Ishikawa (cell line): ENCODE data around the gene ADGB.

ENCODE experiments used
- CREB1 ChIP-seq: IDR thresholded peaks from 2 replicates; pipeline ENCODE4 v1.6.1; 2012; ENCODE audit warnings: low read depth
- EP300 ChIP-seq: IDR thresholded peaks from 2 replicates; pipeline ENCODE4 v1.6.1; 2012; ENCODE audit warnings: borderline replicate concordance
- FOXM1 ChIP-seq: IDR thresholded peaks from 2 replicates; pipeline ENCODE4 v1.6.1; 2012; ENCODE audit warnings: low read depth, borderline replicate concordance
- RAD21 ChIP-seq: IDR thresholded peaks from 2 replicates; pipeline ENCODE4 v1.6.1; 2012; ENCODE audit warnings: low read depth
- TAF1 ChIP-seq: IDR thresholded peaks from 2 replicates; pipeline ENCODE4 v1.6.1; 2012; ENCODE audit warnings: low read depth, mild to moderate bottlenecking
- TCF12 ChIP-seq: IDR thresholded peaks from 2 replicates; pipeline ENCODE4 v1.6.1; 2012; ENCODE audit warnings: low read depth
- ZBTB7A ChIP-seq: IDR thresholded peaks from 2 replicates; pipeline ENCODE4 v1.6.1; 2012; ENCODE audit warnings: low read depth
- TF ChIP-seq, protein P1 (sequence below): IDR thresholded peaks from 2 replicates; pipeline ENCODE4 v1.6.1; 2012

DNA sequence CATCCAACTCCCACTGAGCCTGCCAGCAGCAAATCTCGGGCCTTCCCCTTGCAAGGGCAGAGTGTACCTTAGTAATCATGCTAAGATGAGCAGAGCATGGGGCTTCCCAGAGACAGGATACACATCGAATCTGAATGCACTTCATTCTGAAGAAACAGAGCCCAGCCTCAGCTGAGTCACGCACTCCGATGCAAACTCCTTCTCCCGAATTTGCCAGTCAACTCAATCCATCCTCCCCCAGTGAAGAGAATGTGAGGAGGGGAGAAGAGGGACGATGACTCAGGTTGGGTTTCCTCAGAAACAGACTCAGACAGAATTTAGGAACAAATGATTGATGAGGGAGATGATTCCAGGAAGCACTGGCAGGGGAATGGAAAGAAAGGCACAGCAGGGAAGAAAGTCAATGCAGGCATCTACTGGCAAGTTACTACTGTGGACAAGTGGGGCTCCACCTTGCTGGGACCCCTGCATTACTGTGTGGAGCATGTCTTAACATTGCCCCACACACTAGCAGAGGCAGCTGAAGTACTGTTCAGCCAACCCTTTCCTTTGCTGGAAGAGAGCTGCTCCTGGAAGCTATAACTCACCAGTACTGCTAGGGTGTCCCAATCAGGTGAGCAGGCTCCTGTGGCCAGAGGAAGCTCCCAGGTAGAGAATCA is 251.6 kb downstream of the ADGB start:
- TF ChIP-seq ZBTB7A (no peak), CREB1 (no peak), TCF12 (no peak), FOXM1 (no peak), RAD21 (no peak), EP300 (no peak), TAF1 (no peak)
- TF ChIP-seq, protein P1, sequence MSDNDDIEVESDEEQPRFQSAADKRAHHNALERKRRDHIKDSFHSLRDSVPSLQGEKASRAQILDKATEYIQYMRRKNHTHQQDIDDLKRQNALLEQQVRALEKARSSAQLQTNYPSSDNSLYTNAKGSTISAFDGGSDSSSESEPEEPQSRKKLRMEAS = no peak
